Epithelial cell of prostate (primary cell): ENCODE results near the gene ANKRD33B.
"Not testable (repeated sequence)": the region's sequence is repeated elsewhere in the genome, so short reads cannot be mapped to it uniquely, and the experiment has no call there.

ENCODE experiments used
- DNase-seq: peaks from one replicate; pipeline ENCODE4 v3.0.0-alpha.2; 2011; ENCODE audit warnings: low read depth, low spot score
- H3K27ac ChIP-seq: fragments of 450-650 bp; 2 replicates; pipeline ENCODE4 v1.5.1; 2017; ENCODE audit warnings: mild to moderate bottlenecking

ANKRD33B gene

DNA sequence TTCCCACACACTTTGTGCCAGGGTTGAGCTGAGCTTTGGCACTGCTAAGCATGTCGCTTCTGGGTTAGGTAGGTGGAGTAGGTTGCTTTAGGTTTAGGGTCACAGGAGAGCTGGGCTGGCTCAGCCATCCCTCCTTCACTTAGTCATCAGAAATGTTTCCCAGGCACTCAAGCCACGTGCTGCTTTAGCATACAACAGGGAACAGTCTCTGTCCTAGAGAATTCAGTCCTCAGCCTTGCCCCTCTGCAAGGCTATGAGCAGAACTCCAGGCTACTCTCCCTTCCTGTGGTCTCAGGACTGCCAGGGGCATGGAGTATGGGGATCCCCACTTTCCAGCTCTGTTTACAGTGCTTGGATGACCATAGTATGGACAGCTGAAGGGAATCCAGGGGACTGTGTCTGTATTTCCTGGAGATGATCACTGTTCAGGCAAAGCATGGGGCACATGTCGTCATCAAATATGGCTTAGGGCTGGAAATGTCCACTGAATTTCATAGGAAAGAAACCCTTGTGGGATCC, 7.5 kb upstream of the ANKRD33B start:
- no peak for DNase-seq
- H3K27ac ChIP-seq: no peak overlapping the region

DNA sequence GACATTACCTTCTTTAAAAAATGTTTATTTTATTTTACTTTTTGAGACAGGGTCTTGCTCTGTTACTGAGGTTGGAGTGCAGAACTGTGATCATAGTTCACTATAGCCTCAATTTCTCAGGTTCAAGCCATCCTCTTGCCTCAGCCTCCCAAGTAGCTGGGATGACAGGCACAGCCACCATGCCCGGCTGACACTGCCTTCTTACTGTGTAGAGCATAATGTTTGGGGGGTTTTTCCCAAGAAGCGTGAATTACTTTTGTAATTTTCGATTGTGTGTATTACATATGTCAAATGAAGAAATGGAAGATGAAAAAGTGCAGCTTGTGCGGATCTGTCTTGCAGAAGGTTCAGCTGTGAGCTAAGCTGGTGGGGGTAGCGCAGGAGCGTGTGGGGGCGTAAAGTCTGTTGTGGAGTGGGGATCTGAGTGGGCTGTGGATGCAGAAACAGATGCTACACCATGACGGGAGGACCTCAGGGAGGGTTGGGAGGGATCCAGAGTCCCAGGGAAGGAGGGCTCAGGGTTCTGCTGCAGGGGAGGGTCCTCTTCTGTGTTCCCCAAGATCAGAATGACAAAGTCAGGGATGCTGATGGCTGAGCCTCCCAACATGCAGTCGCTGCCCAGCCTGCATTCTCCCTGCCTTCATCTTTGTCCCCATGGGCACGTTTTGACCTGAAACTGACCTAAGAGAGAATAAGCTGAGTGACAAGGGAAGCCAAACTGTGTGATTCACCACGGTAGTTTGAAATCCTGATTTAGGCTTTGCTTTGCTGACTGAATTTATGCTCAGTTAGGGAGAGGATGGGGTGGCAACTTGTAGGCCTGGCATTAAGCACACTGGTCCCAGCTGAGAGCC, 6.8 kb upstream of the ANKRD33B start:
- H3K27ac ChIP-seq: no peak overlapping the region
- no peak for DNase-seq

DNA sequence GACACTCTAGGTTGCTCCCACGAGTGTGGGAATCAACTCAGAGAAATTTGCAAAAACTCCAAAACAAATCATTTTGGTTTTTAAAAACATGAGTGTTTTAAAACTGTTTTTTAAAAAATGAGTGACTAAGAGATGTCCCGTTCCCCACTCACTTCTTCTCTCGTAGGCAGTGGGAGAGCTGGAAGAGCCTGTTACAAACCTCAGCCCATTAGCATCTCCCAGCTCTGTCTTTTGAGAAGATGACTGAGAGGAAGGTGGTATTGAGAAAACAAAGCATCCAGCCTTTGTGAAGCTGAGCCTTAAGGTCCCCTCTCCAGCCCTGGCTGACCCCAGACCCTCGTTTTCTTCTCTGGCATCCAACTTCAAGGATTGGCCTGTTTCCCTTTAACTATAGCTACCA, 4.7 kb upstream of the ANKRD33B start:
- no peak overlapping the region for H3K27ac ChIP-seq
- no peak for DNase-seq

DNA sequence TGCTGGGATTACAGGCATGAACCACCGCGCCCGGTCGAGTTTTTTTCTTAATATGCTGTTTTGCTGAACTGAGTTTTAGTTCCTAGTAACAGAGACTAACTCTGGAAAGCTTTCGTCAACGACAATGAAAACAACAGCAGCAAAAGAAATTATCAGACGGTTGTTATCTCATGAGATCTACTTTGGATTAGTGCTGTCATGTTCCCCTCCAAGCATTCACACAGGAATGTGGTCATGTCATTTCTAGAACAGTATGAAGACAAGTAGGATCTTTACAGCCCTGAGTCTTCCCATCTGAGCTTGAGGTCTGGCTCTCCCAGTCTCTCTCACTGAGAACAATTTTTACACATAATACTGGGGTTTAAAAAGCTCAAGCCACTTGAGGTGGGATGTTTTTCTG, 4.0 kb upstream of the ANKRD33B start:
- no peak overlapping the region for H3K27ac ChIP-seq
- DNase-seq: no peak

DNA sequence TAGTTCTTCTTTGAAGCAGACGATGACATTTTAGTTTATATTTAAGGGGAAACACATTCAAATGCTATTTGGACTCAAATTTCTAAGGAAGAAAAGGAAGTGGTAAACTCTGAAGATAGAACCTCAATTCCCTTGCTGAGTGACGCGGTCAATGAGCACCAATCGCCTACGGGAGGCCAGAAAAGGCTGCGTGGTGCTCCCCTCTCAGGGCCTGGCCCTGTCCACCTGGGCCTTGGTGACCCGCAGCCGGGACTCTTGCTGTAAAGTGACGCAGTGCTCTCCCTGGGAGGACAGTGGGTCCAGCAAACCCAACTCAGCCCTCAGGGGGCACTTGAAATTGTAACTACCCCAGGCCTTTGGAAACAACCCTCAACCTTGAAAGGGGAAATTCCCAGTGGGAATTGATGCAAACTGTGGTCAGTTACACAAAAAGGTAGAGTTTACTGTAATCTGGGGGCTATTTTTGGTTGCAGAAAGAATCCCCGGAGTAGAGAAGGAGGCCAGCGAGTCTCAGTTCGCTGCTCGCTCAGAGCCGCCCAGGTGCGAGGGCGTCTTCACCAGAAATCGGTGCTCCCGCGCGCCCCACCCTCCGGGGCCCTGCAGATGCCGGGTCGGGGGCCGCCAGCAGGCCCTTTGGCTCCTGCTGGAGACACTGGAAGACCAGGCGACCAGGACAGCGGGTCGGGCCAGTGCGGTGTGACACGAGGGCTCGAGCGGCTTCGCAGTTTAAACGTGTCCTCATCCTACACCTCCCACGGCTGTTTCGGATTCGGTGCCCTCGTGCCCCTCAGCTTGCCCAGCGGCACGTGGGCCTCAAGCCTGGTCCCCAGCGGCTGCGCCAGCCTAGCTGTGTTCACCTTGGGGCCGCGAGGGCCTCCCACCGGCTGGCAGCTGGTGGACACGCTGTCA, 1.4 kb upstream of the ANKRD33B start:
- no peak overlapping the region for H3K27ac ChIP-seq
- no peak for DNase-seq

DNA sequence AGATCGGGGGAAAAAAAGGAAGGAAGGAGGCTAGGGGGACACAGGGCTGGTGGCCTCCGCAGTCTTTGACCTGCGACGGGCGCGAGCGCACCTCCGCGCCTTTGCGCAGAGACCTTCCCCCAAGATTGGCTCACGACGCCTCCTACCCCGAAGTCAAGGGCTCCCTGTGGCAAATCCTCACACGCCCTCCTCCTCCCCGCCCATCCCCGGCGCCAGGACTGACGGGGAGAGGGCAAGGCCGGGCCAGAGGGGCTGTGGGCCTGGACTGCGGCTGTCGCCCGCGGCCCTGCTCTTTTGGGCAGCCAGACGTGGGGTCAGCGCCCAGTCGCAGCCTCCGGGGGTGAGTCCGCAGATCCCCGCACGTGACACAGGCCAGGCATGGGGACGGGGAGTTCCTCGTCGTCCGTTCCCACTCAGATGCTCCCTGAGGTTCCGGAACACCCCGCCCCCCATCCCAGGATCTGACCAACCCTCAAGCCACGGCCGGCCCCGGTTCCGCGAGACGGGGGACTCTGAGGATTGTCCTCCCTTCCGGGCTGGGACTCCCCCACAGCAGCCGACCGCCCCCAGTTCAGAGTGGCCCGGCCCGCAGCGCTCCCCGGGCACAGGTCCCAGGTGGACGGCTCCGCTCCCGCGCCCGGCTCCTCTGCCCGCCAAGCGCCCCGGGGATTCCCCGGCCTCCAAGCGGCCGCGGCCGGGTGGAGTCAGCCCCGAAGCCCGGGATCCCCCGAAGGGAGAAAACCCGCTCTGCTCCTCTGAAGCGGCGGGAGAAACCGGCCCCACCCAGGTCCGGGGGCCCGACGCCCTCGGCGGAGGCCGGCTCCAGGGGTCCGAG, 543 bp upstream of the ANKRD33B start:
- no peak overlapping the region for H3K27ac ChIP-seq
- DNase-seq: no peak

DNA sequence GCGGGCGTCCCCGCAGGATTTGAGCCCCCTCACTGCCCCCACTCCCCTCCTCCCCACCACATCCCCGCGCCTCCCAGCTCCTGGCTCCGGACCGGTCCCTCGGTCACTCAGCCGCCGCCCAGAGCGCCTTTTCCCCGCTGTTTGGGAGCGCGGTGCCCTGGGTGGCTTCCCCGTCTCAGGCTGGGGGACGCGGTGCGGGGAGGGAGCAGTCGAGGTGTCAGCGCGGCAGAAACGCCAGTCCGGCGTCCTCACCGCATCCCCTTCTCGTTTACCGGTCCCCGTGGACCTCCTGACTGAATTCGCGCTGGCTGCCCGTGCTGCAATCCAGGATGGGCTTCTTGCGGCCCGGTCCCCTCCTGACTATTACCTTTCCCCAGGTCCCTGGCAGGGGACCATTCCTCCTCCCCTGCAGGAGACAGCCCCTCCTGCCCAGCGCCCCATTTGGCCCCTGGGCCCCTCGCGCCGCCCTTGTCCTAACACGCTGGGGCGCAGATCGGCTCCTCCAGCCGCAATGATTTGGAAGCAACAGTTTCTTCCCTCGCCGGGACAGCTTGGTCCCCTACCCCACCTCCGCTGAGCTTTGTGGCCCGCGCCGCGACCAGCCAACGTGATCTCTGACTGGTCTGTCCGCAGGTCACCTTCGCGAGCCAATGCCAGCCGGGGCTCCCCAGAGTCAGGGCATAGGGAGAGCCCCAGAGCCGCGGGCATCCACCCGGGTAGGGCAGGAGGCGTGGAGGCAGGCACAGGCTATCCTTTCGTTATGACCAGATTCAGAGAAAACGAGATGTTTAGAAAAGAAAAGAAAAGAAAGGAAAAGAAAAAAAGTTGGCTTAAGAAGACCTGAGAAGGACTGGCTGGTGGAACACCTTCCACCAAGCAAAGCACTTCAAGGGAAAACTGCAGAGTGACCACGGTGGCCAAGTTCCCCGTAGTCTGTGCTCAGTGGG, 1.2 kb downstream of the ANKRD33B start:
- DNase-seq: no peak
- no peak overlapping the region for H3K27ac ChIP-seq

DNA sequence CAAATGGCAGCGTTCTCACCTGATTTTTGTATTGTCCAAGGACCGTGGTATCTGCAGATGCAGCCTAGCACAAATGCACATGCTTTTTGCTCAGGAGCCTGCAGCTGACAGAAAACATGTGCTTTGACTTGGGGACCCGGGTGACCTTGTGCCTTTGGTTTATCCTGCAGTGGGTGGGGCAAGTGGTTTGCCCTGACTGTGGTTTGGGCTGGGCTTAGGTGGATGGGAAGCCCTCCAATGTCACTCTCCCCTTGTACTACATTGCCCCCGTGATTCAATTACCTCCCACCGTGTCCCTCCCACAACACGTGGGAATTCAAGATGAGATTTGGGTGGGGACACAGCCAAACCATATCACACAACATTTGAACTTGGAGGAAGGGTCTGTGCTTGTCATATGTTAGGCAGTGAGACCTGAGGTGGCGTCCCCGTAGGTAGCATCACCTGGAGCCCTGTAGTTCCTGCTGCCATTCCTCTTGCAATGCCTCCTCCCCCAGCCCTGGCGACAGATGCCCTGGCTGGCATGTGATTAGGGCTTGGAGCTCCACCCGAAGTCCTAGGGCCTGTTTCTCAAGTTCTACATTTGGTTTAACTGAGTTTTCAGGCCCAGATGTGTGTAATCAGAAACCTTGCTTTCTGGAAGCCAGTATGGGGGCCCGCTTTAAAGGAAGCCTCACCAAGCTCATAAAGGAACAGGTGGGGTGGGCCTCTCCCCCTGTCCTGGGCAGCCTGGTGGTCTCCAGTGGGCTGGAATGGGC, 2.1 kb downstream of the ANKRD33B start:
- H3K27ac ChIP-seq: no peak overlapping the region
- no peak for DNase-seq

DNA sequence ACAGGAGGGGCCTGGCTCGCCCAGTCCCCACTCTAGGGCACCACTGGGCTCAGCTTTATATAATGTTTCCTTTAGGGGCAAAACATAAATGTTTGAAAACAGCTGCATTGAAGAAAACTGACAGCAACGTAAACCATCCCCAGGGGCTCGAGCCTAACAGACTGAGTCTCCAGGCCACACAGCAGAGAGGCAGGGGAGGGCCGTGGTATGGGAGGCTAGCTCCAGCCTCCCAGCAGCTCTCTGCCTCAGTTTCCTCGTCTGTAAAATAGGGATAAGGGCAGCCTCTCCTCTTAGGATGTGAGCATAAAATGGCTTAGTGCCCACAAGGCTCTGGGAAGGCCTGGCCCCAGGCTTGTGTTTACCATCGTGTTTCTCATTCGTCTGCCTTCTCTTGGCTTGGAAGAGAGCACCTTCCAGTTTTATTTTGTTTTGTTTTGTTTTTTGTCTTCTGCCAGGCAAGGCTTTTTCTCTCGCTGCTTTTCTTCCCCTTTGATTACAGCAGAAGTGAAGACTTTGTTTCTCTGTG, 2.7 kb downstream of the ANKRD33B start:
- H3K27ac ChIP-seq: no peak overlapping the region
- no peak for DNase-seq

DNA sequence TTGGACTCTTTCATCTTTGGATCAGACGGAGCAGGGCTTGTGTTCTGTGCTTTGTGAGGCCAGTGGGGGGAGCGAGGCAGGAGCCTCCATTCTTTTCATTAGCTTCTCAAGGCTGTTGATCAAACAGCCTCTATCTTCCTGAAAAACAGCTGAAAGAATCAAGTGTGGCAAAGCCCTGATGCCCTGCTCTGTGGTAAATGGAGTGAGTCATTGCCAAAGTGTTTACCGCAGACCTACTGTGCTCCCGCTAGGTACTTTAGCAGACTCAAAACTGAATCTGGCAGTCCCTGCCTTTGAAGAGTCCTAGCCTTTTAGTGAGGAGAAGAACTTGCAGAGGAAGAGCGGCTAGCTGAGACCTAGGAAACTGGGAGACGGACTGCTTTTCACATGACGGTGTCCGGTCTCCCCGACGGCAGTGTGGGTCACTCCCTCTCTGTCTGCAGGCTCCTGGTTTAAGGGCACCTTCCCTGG, 3.3 kb downstream of the ANKRD33B start:
- H3K27ac ChIP-seq: no peak overlapping the region
- DNase-seq: no peak

DNA sequence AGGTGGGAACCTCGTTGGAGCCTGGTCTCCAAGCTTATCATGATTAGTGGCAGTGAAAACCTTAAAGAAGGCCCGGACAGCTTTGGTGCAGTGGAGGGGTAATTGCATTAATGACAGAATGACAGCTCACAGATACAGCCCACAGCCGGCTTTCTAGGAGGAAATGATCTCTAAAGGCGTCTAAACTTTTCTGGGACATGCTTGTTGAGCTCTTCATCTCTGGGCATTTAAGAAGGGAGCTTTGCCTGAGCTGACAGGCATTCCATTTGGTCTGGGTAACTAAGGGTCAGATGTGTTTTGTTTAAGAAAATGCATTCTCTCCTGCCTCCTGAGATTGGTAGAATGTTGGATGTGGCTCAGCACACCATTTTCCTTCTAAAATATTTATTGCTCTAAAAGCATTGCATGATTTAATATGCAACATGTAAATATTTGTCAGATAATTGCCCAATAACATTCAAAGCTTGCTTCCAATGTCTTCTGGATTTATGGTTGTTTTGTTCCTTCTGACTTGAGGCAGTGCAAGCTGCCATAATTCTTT, 4.0 kb downstream of the ANKRD33B start:
- no peak overlapping the region for H3K27ac ChIP-seq
- DNase-seq: no peak

DNA sequence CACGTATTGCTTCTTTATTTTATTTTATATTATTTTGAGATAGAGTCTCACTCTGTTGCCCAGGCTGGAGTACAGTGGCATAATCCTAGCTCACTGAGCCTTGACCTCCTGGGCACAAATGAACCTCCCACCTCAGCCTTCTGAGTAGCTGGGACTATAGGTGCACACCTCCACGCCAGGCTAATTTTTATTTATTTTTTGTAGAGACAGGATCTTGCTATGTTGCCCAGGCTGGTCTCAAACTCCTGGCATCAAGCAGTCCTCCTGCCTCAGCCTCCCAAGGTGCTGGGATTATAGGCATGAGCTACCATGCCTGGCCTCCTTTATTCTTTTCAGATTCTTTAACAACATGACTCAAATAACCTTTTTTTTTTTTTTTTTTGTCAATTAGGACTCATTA, 6.7 kb downstream of the ANKRD33B start:
- not testable (repeated sequence) for DNase-seq, H3K27ac ChIP-seq

DNA sequence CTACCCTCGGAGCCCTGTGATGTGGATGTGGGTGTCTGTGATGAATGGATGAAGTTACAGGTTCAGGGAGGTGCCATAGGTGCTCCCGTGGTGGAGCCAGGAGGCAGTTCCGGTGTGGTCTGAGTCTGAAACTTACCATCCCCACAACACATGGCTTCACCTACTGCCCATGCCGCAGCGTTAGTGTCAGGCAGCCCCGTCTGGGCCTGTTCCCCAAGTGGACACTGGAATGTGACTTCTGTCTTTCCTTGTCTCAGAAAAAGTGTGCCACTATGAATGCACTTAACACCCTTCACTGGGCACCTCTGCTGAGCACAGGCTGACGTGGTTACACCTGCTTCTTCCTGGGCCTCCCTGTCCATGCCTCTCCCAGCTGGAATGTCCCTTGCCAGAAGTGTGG, 8.6 kb downstream of the ANKRD33B start:
- no peak for DNase-seq
- H3K27ac ChIP-seq: no peak overlapping the region

DNA sequence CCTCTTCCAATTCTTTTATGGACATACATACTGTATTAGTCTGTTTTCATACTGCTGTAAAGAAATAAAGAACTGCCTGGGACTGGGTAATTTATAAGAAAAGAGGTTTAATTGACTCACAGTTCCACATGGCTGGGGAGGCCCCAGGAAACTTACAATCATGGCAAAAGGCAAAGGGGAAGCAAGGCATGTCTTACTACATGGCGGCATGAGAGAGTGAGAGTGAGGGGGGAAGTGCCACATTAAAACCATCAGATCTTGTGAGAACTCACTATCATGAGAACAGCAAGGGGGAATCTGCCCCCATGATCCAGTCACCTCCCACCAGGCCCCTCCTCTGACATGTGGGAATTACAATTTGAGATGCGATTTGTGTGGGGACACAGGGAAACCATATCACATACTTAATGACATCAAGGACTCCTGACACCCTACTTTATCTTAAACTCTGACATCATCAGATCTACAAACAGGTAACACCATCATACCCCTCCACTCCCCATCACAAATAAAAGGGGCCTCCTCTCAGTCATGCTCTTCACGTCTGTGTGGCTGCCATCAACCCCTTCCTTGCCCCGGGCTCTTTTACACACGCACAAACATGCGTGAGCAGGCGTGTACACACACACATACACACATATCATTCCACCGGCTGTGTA, 9.7 kb downstream of the ANKRD33B start:
- H3K27ac ChIP-seq: no peak overlapping the region
- DNase-seq: no peak

DNA sequence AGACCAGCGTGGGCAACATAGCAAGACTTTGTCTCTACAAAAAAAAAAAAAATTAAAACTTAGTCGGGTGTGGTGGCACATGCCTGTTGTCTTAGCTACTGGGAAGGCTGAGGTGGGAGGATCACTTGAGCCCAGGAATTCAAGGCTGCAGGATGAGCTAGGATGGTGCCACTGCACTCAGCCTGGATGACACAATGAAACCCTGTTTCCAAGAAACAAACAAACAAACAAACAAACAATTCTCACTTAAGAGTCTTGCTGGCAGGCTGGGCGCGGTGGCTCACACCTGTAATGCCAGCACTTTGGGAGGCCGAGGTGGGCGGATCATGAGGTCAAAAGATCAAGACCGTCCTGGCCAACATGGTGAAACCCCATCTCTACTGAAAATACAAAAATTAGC, 11.0 kb downstream of the ANKRD33B start:
- DNase-seq, H3K27ac ChIP-seq: not testable (repeated sequence)

DNA sequence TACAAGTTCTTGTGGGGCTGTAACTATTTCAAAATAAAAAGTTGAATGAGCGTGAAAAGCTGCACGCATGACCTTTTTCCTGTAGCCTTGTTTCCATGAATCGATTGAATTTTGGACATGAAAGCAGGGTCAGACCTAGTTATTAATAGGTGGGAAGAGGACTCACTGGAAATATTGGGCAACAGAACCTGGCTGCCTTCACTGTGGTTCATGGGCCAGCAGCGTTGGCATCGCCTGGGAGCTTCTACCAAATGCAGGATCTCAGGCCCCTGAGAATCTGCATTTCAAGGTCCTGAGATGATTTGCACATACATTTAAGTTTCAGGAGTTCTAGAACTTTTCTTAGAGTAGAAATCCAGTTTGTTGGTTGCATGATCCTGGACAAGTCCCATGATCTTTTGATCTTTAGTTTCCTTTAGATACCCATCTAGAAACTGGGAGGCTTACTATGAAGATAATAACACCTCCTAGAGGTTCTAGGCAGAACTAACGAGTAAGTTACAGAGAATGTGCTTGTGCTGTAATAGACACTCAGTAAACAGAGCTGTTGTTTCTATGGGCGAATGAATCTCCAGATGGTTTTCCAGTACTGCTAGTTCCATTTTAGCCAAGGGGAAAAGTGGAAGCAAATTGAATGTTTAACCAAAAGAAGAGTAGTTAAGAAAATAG, 12.4 kb downstream of the ANKRD33B start:
- DNase-seq: no peak
- no peak overlapping the region for H3K27ac ChIP-seq

DNA sequence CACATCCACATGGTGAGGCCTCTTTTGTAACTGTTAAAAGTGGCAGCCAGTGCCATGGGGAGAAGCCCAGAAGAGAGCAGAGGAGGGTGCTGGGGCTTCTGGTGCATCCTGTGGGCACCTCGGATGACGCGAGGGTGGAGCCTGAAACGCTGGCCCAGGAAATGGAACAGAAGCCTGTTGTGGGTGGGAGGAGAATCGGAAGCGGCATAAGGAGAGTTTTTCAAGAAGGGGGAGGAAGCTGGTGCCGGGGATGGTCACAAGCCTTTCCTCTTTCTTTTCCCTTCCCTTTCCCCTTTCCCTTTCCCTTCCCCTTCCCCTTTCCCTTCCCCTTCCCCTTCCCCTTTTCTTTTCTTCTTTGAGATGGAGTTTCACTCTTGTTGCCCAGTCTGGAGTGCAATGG, 12.9 kb downstream of the ANKRD33B start:
- no peak for DNase-seq
- no peak overlapping the region for H3K27ac ChIP-seq
